WTC11 (cell line): Measurements from ENCODE around the gene FGD3. TPM values are rescaled to one million over a fixed set of nuclear protein-coding genes. Genes with fewer than 3 reads are reported as not detected.
A peak's percentile ranks its signal among the peaks of the same experiment; 100 is the strongest.

ENCODE experiments used
- ATAC-seq: fragments of 200-7000 bp; cut with Tn5 transposase; 2 replicates; pipeline ENCODE4 v1.10.0; 2021; ENCODE audit warnings: mild to moderate bottlenecking, moderate library complexity
- CTCF ChIA-PET: fragments of 300-600 bp; sonication (Branson Sonifier 250); formaldehyde crosslinking; loops from one replicate; lab custom pipeline; 2021; ENCODE audit warnings: antibody characterized with exemption; lab: Charles Lee
- POLR2A ChIA-PET: fragments of 350-600 bp; sonication (Branson Sonifier 250); formaldehyde crosslinking; loops from one replicate; lab custom pipeline; 2021; ENCODE audit warnings: antibody characterized with exemption; lab: Charles Lee
- DNase-seq: peaks from one replicate; pipeline ENCODE4 v3.0.0; 2021; ENCODE audit warnings: low spot score
- H3K27ac Mint-ChIP-seq: 2 replicates; pipeline ENCODE4 v1.8.0; 2021; ENCODE audit warnings: mixed read lengths
- H3K27me3 Mint-ChIP-seq: 2 replicates; pipeline ENCODE4 v1.8.0; 2021; ENCODE audit warnings: low read depth, mild to moderate bottlenecking, moderate library complexity, mixed read lengths
- H3K36me3 Mint-ChIP-seq: 2 replicates; pipeline ENCODE4 v1.8.0; 2021; ENCODE audit warnings: mixed read lengths
- H3K4me1 Mint-ChIP-seq: 2 replicates; pipeline ENCODE4 v1.8.0; 2022; ENCODE audit warnings: mixed read lengths
- H3K4me3 Mint-ChIP-seq: 2 replicates; pipeline ENCODE4 v1.8.0; 2021; ENCODE audit warnings: mild to moderate bottlenecking, moderate library complexity, mixed read lengths
- H3K9me3 Mint-ChIP-seq: 2 replicates; pipeline ENCODE4 v1.8.0; 2021; ENCODE audit warnings: mixed read lengths
- CREB1 ChIP-seq: sonication (generic); formaldehyde crosslinking; IDR thresholded peaks from 2 replicates; pipeline ENCODE4 v1.8.0; 2023; ENCODE audit warnings: mild to moderate bottlenecking, missing genetic modification reagents
- EMX1 ChIP-seq: fragments of 250-450 bp; sonication (Bioruptor Pico); IDR thresholded peaks from 2 replicates; pipeline ENCODE4 v1.8.0; 2021; ENCODE audit warnings: mild to moderate bottlenecking
- ETV6 ChIP-seq: sonication (generic); formaldehyde crosslinking; IDR thresholded peaks from 2 replicates; pipeline ENCODE4 v1.8.1; 2022; ENCODE audit warnings: mild to moderate bottlenecking, missing genetic modification reagents
- FOXJ3 ChIP-seq: sonication (generic); formaldehyde crosslinking; IDR thresholded peaks from 2 replicates; pipeline ENCODE4 v1.9.0; 2021; ENCODE audit warnings: missing genetic modification reagents, mild to moderate bottlenecking, borderline replicate concordance
- GABPB1 ChIP-seq: sonication (generic); formaldehyde crosslinking; IDR thresholded peaks from 2 replicates; pipeline ENCODE4 v1.8.1; 2023; ENCODE audit warnings: mild to moderate bottlenecking, missing genetic modification reagents
- OVOL2 ChIP-seq: fragments of 250-450 bp; sonication (Bioruptor Pico); IDR thresholded peaks from 2 replicates; pipeline ENCODE4 v1.9.0; 2021; ENCODE audit warnings: mild to moderate bottlenecking, borderline replicate concordance
- PRRX2 ChIP-seq: fragments of 250-450 bp; sonication (Bioruptor Pico); IDR thresholded peaks from 2 replicates; pipeline ENCODE4 v1.8.0; 2021; ENCODE audit warnings: mild to moderate bottlenecking
- SMAD3 ChIP-seq: sonication (generic); formaldehyde crosslinking; IDR thresholded peaks from 2 replicates; pipeline ENCODE4 v1.8.0; 2022; ENCODE audit warnings: missing genetic modification reagents, mild to moderate bottlenecking, borderline replicate concordance
- SOX15 ChIP-seq: fragments of 250-450 bp; sonication (Bioruptor Pico); IDR thresholded peaks from 2 replicates; pipeline ENCODE4 v1.9.0; 2021; ENCODE audit warnings: mild to moderate bottlenecking
- ZNF121 ChIP-seq: sonication (generic); formaldehyde crosslinking; IDR thresholded peaks from 2 replicates; pipeline ENCODE4 v1.8.0; 2023; ENCODE audit warnings: missing genetic modification reagents
- total RNA-seq: library from RNA; stranded (reverse); gene quantifications from 3 replicates; pipeline ENCODE4 v1.2.3, GENCODE V29; 2021
- TF ChIP-seq, protein P1 (sequence below): sonication (generic); formaldehyde crosslinking; IDR thresholded peaks from 2 replicates; pipeline ENCODE4 v1.8.0; 2022; ENCODE audit warnings: mild to moderate bottlenecking, missing genetic modification reagents
- TF ChIP-seq, protein P2 (sequence below): sonication (generic); formaldehyde crosslinking; IDR thresholded peaks from 2 replicates; pipeline ENCODE4 v1.8.1; 2022; ENCODE audit warnings: low read depth, mild to moderate bottlenecking, moderate library complexity, missing genetic modification reagents, borderline replicate concordance
- TF ChIP-seq, protein P3 (sequence below): sonication (generic); formaldehyde crosslinking; IDR thresholded peaks from 2 replicates; pipeline ENCODE4 v1.8.1; 2023; ENCODE audit warnings: mild to moderate bottlenecking, missing genetic modification reagents, borderline replicate concordance
- TF ChIP-seq, protein P4 (sequence below): sonication (generic); formaldehyde crosslinking; IDR thresholded peaks from 2 replicates; pipeline ENCODE4 v1.8.1; 2022; ENCODE audit warnings: low read depth, missing genetic modification reagents, borderline replicate concordance
- TF ChIP-seq, protein P5 (sequence below): sonication (generic); formaldehyde crosslinking; IDR thresholded peaks from 2 replicates; pipeline ENCODE4 v1.8.1; 2023; ENCODE audit warnings: mild to moderate bottlenecking, missing genetic modification reagents, moderate library complexity
- TF ChIP-seq, protein P6 (sequence below): sonication (generic); formaldehyde crosslinking; IDR thresholded peaks from 2 replicates; pipeline ENCODE4 v1.8.1; 2022; ENCODE audit warnings: mild to moderate bottlenecking, missing genetic modification reagents, moderate library complexity, borderline replicate concordance
- TF ChIP-seq, protein P7 (sequence below): fragments of 250-450 bp; sonication (Bioruptor Pico); IDR thresholded peaks from 2 replicates; pipeline ENCODE4 v1.8.0; 2021; ENCODE audit warnings: mild to moderate bottlenecking
- TF ChIP-seq, protein P8 (sequence below): fragments of 250-450 bp; sonication (Bioruptor Pico); IDR thresholded peaks from 2 replicates; pipeline ENCODE4 v1.9.0; 2021; ENCODE audit warnings: mild to moderate bottlenecking
- TF ChIP-seq, protein P9 (sequence below): sonication (generic); formaldehyde crosslinking; conservative IDR thresholded peaks from 2 replicates; pipeline ENCODE4 v1.8.1; 2022; ENCODE audit warnings: mild to moderate bottlenecking, missing genetic modification reagents
- TF ChIP-seq, protein P10 (sequence below): sonication (generic); formaldehyde crosslinking; IDR thresholded peaks from 2 replicates; pipeline ENCODE4 v1.8.0; 2023; ENCODE audit warnings: mild to moderate bottlenecking, missing genetic modification reagents

Gene FGD3
- total RNA-seq, 1 experiment from 2014 or later, result 1.9 TPM

DNA sequence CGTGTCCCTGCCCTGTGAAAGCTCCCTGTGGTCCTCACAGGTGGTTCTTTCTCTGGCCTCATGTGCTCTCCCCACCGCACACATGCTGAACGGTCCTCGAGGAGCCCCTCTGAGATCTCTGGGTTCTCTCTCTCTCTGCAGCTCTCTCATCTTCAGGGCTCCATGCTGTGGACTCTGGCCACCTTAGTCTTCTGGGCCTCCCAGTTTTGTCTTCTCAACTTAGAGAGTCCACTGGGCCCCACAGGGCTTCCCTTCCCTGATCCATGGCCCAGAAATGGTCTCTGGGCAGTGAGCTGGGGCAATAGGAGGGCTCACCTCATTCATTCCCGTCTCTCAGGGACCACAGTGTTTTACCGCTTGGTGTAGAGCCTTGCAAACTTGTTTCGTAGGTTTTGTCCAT is 26.4 kb downstream of the FGD3 start:
- ChIA-PET CTCF (interaction anchor here (0.8 kb wide), 1 partner anchor 30 kb away, joined by 3 read pairs; no protein-coding TSS in a partner anchor), POLR2A (interaction anchor here (0.5 kb wide), 1 partner anchor 11 kb away, joined by 6 read pairs; no protein-coding TSS in a partner anchor)
- no peak overlapping the region for H3K4me3 Mint-ChIP-seq

DNA sequence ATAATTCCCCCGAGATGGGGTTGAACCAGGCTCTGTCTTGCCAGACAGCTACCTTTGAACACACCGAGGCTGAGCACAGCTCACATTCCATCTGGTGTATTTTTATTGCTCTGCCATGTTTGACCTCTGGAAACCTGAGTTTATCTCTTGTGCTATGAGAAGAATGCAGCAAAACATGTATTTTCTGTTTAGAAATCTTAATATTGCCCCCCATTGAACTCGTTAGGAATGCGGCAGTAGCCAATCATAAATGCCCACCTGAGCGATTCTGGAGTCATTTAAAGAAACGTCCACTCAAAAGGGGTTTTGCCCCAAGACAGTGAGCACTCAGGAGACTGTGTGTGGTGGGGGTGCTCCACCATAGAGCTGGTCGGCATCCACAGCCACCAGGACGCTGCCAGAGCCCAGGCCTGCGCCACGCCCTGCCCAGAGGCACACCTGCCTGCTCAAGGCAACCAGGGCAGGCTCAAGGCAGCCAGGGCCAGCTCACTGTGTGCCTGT is 26.9 kb downstream of the FGD3 start:
- H3K27ac Mint-ChIP-seq, result peak overlapping the region; percentile 20; the same call in 1 of the 2 replicates
- no peak for DNase-seq
- H3K4me1 Mint-ChIP-seq, result peaks cover 68% of the 10 kb centered on the region
- no peaks in the 10 kb centered on the region; the same call in 1 of the 2 replicates for H3K36me3 Mint-ChIP-seq
- ChIA-PET POLR2A (interaction anchor here (0.5 kb wide), 1 partner anchor 10 kb away, joined by 6 read pairs; no protein-coding TSS in a partner anchor), CTCF (interaction anchor here (0.8 kb wide), 1 partner anchor 29 kb away, joined by 3 read pairs; no protein-coding TSS in a partner anchor)
- no peaks in the 10 kb centered on the region for H3K27me3 Mint-ChIP-seq
- H3K9me3 Mint-ChIP-seq, result peaks cover 5% of the 10 kb centered on the region
- no peak for ATAC-seq
- no peak overlapping the region for H3K4me3 Mint-ChIP-seq
- TF ChIP-seq, protein P1, sequence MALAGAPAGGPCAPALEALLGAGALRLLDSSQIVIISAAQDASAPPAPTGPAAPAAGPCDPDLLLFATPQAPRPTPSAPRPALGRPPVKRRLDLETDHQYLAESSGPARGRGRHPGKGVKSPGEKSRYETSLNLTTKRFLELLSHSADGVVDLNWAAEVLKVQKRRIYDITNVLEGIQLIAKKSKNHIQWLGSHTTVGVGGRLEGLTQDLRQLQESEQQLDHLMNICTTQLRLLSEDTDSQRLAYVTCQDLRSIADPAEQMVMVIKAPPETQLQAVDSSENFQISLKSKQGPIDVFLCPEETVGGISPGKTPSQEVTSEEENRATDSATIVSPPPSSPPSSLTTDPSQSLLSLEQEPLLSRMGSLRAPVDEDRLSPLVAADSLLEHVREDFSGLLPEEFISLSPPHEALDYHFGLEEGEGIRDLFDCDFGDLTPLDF (CRISPR knock-in tag), result no peak
- TF ChIP-seq SMAD3 (CRISPR knock-in tag) (no peak), FOXJ3 (CRISPR knock-in tag) (no peak), SOX15 (CRISPR knock-in tag) (no peak), OVOL2 (no peak), CREB1 (CRISPR knock-in tag) (no peak), ETV6 (CRISPR knock-in tag) (no peak)
- TF ChIP-seq, protein P2, sequence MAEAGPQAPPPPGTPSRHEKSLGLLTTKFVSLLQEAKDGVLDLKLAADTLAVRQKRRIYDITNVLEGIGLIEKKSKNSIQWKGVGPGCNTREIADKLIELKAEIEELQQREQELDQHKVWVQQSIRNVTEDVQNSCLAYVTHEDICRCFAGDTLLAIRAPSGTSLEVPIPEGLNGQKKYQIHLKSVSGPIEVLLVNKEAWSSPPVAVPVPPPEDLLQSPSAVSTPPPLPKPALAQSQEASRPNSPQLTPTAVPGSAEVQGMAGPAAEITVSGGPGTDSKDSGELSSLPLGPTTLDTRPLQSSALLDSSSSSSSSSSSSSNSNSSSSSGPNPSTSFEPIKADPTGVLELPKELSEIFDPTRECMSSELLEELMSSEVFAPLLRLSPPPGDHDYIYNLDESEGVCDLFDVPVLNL, result no peak
- TF ChIP-seq, protein P3, sequence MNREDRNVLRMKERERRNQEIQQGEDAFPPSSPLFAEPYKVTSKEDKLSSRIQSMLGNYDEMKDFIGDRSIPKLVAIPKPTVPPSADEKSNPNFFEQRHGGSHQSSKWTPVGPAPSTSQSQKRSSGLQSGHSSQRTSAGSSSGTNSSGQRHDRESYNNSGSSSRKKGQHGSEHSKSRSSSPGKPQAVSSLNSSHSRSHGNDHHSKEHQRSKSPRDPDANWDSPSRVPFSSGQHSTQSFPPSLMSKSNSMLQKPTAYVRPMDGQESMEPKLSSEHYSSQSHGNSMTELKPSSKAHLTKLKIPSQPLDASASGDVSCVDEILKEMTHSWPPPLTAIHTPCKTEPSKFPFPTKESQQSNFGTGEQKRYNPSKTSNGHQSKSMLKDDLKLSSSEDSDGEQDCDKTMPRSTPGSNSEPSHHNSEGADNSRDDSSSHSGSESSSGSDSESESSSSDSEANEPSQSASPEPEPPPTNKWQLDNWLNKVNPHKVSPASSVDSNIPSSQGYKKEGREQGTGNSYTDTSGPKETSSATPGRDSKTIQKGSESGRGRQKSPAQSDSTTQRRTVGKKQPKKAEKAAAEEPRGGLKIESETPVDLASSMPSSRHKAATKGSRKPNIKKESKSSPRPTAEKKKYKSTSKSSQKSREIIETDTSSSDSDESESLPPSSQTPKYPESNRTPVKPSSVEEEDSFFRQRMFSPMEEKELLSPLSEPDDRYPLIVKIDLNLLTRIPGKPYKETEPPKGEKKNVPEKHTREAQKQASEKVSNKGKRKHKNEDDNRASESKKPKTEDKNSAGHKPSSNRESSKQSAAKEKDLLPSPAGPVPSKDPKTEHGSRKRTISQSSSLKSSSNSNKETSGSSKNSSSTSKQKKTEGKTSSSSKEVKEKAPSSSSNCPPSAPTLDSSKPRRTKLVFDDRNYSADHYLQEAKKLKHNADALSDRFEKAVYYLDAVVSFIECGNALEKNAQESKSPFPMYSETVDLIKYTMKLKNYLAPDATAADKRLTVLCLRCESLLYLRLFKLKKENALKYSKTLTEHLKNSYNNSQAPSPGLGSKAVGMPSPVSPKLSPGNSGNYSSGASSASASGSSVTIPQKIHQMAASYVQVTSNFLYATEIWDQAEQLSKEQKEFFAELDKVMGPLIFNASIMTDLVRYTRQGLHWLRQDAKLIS (CRISPR knock-in tag), result no peak
- TF ChIP-seq, protein P4, sequence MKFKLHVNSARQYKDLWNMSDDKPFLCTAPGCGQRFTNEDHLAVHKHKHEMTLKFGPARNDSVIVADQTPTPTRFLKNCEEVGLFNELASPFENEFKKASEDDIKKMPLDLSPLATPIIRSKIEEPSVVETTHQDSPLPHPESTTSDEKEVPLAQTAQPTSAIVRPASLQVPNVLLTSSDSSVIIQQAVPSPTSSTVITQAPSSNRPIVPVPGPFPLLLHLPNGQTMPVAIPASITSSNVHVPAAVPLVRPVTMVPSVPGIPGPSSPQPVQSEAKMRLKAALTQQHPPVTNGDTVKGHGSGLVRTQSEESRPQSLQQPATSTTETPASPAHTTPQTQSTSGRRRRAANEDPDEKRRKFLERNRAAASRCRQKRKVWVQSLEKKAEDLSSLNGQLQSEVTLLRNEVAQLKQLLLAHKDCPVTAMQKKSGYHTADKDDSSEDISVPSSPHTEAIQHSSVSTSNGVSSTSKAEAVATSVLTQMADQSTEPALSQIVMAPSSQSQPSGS (CRISPR knock-in tag), result no peak
- TF ChIP-seq, protein P5, sequence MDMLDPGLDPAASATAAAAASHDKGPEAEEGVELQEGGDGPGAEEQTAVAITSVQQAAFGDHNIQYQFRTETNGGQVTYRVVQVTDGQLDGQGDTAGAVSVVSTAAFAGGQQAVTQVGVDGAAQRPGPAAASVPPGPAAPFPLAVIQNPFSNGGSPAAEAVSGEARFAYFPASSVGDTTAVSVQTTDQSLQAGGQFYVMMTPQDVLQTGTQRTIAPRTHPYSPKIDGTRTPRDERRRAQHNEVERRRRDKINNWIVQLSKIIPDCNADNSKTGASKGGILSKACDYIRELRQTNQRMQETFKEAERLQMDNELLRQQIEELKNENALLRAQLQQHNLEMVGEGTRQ (CRISPR knock-in tag), result no peak
- TF ChIP-seq, protein P6, sequence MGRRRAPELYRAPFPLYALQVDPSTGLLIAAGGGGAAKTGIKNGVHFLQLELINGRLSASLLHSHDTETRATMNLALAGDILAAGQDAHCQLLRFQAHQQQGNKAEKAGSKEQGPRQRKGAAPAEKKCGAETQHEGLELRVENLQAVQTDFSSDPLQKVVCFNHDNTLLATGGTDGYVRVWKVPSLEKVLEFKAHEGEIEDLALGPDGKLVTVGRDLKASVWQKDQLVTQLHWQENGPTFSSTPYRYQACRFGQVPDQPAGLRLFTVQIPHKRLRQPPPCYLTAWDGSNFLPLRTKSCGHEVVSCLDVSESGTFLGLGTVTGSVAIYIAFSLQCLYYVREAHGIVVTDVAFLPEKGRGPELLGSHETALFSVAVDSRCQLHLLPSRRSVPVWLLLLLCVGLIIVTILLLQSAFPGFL (CRISPR knock-in tag), result no peak
- TF ChIP-seq, protein P7, sequence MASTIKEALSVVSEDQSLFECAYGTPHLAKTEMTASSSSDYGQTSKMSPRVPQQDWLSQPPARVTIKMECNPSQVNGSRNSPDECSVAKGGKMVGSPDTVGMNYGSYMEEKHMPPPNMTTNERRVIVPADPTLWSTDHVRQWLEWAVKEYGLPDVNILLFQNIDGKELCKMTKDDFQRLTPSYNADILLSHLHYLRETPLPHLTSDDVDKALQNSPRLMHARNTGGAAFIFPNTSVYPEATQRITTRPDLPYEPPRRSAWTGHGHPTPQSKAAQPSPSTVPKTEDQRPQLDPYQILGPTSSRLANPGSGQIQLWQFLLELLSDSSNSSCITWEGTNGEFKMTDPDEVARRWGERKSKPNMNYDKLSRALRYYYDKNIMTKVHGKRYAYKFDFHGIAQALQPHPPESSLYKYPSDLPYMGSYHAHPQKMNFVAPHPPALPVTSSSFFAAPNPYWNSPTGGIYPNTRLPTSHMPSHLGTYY, result no peak
- TF ChIP-seq, protein P8, sequence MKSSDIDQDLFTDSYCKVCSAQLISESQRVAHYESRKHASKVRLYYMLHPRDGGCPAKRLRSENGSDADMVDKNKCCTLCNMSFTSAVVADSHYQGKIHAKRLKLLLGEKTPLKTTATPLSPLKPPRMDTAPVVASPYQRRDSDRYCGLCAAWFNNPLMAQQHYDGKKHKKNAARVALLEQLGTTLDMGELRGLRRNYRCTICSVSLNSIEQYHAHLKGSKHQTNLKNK (CRISPR knock-in tag), result no peak

More for the DNA sequence above, 26.4 kb downstream of the FGD3 start:
- no peaks in the 10 kb centered on the region for H3K36me3 Mint-ChIP-seq
- no peaks in the 10 kb centered on the region for H3K9me3 Mint-ChIP-seq
- no peaks in the 10 kb centered on the region for H3K27me3 Mint-ChIP-seq
- peak overlapping the region; percentile 60 for H3K27ac Mint-ChIP-seq
- H3K4me1 Mint-ChIP-seq, result peaks cover 65% of the 10 kb centered on the region
- ATAC-seq, result no peak
- no peak for DNase-seq
- TF ChIP-seq, protein P9, sequence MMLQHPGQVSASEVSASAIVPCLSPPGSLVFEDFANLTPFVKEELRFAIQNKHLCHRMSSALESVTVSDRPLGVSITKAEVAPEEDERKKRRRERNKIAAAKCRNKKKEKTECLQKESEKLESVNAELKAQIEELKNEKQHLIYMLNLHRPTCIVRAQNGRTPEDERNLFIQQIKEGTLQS (CRISPR knock-in tag), result no peak
- no peak for TF ChIP-seq GABPB1 (CRISPR knock-in tag)
- no peak for TF ChIP-seq EMX1 (CRISPR knock-in tag)
- TF ChIP-seq, protein P10, sequence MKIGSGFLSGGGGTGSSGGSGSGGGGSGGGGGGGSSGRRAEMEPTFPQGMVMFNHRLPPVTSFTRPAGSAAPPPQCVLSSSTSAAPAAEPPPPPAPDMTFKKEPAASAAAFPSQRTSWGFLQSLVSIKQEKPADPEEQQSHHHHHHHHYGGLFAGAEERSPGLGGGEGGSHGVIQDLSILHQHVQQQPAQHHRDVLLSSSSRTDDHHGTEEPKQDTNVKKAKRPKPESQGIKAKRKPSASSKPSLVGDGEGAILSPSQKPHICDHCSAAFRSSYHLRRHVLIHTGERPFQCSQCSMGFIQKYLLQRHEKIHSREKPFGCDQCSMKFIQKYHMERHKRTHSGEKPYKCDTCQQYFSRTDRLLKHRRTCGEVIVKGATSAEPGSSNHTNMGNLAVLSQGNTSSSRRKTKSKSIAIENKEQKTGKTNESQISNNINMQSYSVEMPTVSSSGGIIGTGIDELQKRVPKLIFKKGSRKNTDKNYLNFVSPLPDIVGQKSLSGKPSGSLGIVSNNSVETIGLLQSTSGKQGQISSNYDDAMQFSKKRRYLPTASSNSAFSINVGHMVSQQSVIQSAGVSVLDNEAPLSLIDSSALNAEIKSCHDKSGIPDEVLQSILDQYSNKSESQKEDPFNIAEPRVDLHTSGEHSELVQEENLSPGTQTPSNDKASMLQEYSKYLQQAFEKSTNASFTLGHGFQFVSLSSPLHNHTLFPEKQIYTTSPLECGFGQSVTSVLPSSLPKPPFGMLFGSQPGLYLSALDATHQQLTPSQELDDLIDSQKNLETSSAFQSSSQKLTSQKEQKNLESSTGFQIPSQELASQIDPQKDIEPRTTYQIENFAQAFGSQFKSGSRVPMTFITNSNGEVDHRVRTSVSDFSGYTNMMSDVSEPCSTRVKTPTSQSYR (CRISPR knock-in tag), result no peak
- no peak for TF ChIP-seq ZNF121 (CRISPR knock-in tag)
- no peak for TF ChIP-seq PRRX2 (CRISPR knock-in tag)
